Astrocyte (in vitro differentiated cells and primary cell): ENCODE results near the gene SMC1B. TPM values are rescaled to one million over a fixed set of nuclear protein-coding genes. Genes with fewer than 3 reads are reported as not detected.

ENCODE experiments used
- DNase-seq: peaks from one replicate; pipeline ENCODE4 v3.0.0-alpha.2; 2010; ENCODE audit warnings: low read depth
- FAIRE-seq: peaks from 2 replicates; lab custom pipeline; 2011; peaks lifted over from hg19 to GRCh38; lab: Jason Lieb, UNC
- H2AFZ ChIP-seq: 2 replicates; pipeline ENCODE4 v1.6.0; 2012; ENCODE audit warnings: low read depth, low read length, inconsistent platforms
- H3K27ac ChIP-seq: 2 replicates; pipeline ENCODE4 v1.5.1; 2011; ENCODE audit warnings: low read depth, low read length, inconsistent platforms
- H3K27me3 ChIP-seq: 2 replicates; pipeline ENCODE4 v1.6.0; 2011; ENCODE audit warnings: low read length, inconsistent platforms; ENCODE audit not compliant: insufficient read depth
- H3K36me3 ChIP-seq: 2 replicates; pipeline ENCODE4 v1.5.1; 2011; ENCODE audit warnings: low read length, inconsistent platforms; ENCODE audit not compliant: insufficient read depth
- H3K4me1 ChIP-seq: 2 replicates; pipeline ENCODE4 v1.5.1; 2011; ENCODE audit warnings: low read length, inconsistent platforms; ENCODE audit not compliant: insufficient read depth
- H3K4me2 ChIP-seq: 2 replicates; pipeline ENCODE4 v1.6.0; 2012; ENCODE audit warnings: low read length, inconsistent platforms
- H3K4me3 ChIP-seq: 2 replicates; pipeline ENCODE4 v1.5.1; 2011; ENCODE audit warnings: low read depth, mild to moderate bottlenecking, low read length, inconsistent platforms; ENCODE audit not compliant: insufficient read depth
- H3K79me2 ChIP-seq: 2 replicates; pipeline ENCODE4 v1.6.0; 2012; ENCODE audit warnings: mild to moderate bottlenecking, low read length, inconsistent platforms; ENCODE audit not compliant: insufficient read depth
- H3K9ac ChIP-seq: 2 replicates; pipeline ENCODE4 v1.6.0; 2012; ENCODE audit warnings: mild to moderate bottlenecking, low read length, inconsistent platforms
- H3K9me3 ChIP-seq: 2 replicates; pipeline ENCODE4 v1.5.1; 2012; ENCODE audit warnings: low read depth, mild to moderate bottlenecking, low read length, inconsistent platforms; ENCODE audit not compliant: insufficient read depth
- H4K20me1 ChIP-seq: 2 replicates; pipeline ENCODE4 v1.6.0; 2012; ENCODE audit warnings: low read length, inconsistent platforms; ENCODE audit not compliant: insufficient read depth
- H3K27ac Mint-ChIP-seq: one replicate; pipeline ENCODE4 v1.8.0; 2021; ENCODE audit warnings: mild to moderate bottlenecking, mixed read lengths; ENCODE audit not compliant: unreplicated experiment
- H3K27me3 Mint-ChIP-seq: one replicate; pipeline ENCODE4 v1.8.0; 2021; ENCODE audit warnings: low read depth, mixed read lengths; ENCODE audit not compliant: unreplicated experiment
- H3K36me3 Mint-ChIP-seq: one replicate; pipeline ENCODE4 v1.8.0; 2021; ENCODE audit warnings: low read depth, mixed read lengths; ENCODE audit not compliant: unreplicated experiment
- H3K4me1 Mint-ChIP-seq: one replicate; pipeline ENCODE4 v1.8.0; 2021; ENCODE audit warnings: low read depth, mixed read lengths; ENCODE audit not compliant: unreplicated experiment
- H3K4me3 Mint-ChIP-seq: one replicate; pipeline ENCODE4 v1.8.0; 2021; ENCODE audit warnings: mild to moderate bottlenecking, moderate library complexity, mixed read lengths; ENCODE audit not compliant: unreplicated experiment
- H3K9me3 Mint-ChIP-seq: one replicate; pipeline ENCODE4 v1.8.0; 2021; ENCODE audit warnings: mild to moderate bottlenecking, mixed read lengths; ENCODE audit not compliant: unreplicated experiment
- CTCF ChIP-seq: IDR thresholded peaks from 2 replicates; pipeline ENCODE4 v1.5.1; 2011; ENCODE audit warnings: low read depth, mild to moderate bottlenecking, inconsistent platforms, low read length, moderate library complexity; ENCODE audit not compliant: insufficient read depth
- EZH2 ChIP-seq: IDR thresholded peaks from 2 replicates; pipeline ENCODE4 v1.6.1; 2012; ENCODE audit warnings: mild to moderate bottlenecking, low read length, inconsistent platforms; ENCODE audit not compliant: insufficient read depth
- total RNA-seq: library from RNA; stranded (reverse); gene quantifications from 2 replicates; pipeline ENCODE4 v1.2.1, GENCODE V29; 2021

SMC1B gene
- total RNA-seq, 1 donor from 2014 or later = not detected

- Mint-ChIP-seq H3K36me3 (no peaks in the 10 kb centered on the region), H3K4me1 (no peaks in the 10 kb centered on the region), H3K27ac (no peak overlapping the region), H3K27me3 (peaks cover 3% of the 10 kb centered on the region), H3K4me3 (no peak overlapping the region), H3K9me3 (peaks cover 4% of the 10 kb centered on the region)
- H3K27ac ChIP-seq = no peak overlapping the region
- H3K9me3 ChIP-seq = no peaks in the 10 kb centered on the region
- no peaks in the 10 kb centered on the region for H3K79me2 ChIP-seq
- H2AFZ ChIP-seq = no peak overlapping the region
- H3K9ac ChIP-seq = no peak overlapping the region
- TF ChIP-seq EZH2 (no peak), CTCF (no peak)
- no peaks in the 10 kb centered on the region for H3K27me3 ChIP-seq
- no peaks in the 10 kb centered on the region for H4K20me1 ChIP-seq
- H3K36me3 ChIP-seq = no peaks in the 10 kb centered on the region
- DNase-seq (no peak), FAIRE-seq (no peak)
- H3K4me2 ChIP-seq = no peak overlapping the region
- H3K4me3 ChIP-seq = no peak overlapping the region
- no peaks in the 10 kb centered on the region for H3K4me1 ChIP-seq
These were observed 5.6 kb downstream of the SMC1B start for GRCh38 chr22:45407793-45408192.

GRCh38 chr22:45402466-45402985 lies 10.9 kb downstream of the SMC1B start:
- Mint-ChIP-seq H3K9me3 (peaks cover 1% of the 10 kb centered on the region), H3K4me1 (no peaks in the 10 kb centered on the region), H3K27ac (no peak overlapping the region)

More at GRCh38 chr22:45402466-45402985, 10.9 kb downstream of the SMC1B start:
- Mint-ChIP-seq H3K36me3 (no peaks in the 10 kb centered on the region), H3K4me3 (no peak overlapping the region), H3K27me3 (peaks cover 7% of the 10 kb centered on the region)
- TF ChIP-seq CTCF = no peak
- no peak for TF ChIP-seq EZH2
- H3K4me1 ChIP-seq = no peaks in the 10 kb centered on the region
- no peak overlapping the region for H3K9ac ChIP-seq
- H3K9me3 ChIP-seq = no peaks in the 10 kb centered on the region
- H4K20me1 ChIP-seq = no peaks in the 10 kb centered on the region
- no peak overlapping the region for H3K27ac ChIP-seq
- H3K79me2 ChIP-seq = no peaks in the 10 kb centered on the region
- DNase-seq (no peak), FAIRE-seq (no peak)
- no peak overlapping the region for H2AFZ ChIP-seq
- H3K4me3 ChIP-seq = no peak overlapping the region
- no peaks in the 10 kb centered on the region for H3K36me3 ChIP-seq
- peaks cover 3% of the 10 kb centered on the region for H3K27me3 ChIP-seq
- H3K4me2 ChIP-seq = no peak overlapping the region
